ENCODE results near the gene TMEM175. TPM values are rescaled to one million over a fixed set of nuclear protein-coding genes. Genes with fewer than 3 reads are reported as not detected.
A peak's percentile ranks its signal among the peaks of the same experiment; 100 is the strongest.

TMEM175 gene
- total RNA-seq, 1 experiment from 2014 or later: 22.3 TPM

DNA sequence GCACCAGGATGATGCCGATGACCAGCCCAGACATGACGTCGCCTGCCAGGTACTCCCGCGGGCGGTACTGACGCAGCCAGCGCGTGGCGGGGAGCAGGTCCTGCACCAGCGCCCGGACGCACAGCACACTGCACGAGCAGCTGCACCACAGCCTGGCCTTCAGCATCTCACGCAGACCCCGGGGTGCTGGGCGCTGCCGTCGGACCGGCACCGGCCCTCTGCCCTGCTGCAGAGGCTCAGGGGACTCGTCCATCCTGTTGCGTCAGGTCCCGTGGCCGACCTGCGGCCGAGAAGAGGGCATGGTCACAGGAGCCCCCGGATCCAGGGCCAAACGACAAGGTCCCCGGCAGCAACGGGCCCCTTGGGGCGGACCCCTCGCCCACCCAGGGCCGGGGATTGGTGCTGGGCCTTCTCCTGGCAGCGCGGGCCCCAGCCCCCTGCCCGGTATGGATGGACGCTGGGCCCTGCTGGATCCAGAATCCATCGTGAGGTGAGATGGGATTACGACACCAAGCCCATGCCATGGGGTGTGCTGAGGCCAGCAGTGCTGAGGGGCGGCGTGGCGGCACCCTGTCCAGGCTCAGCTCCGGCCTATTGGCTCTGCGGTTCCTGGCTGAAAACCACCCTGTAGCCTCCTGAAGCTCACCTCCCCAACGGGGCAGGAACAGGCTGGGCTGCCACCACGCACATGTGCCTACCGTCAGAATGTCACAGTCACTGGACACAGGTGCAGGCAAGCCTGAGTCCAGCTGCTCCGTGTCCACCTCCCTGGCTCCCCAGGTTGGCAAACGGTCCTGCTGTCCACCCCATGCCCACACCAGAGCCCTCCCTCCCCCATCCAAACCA lies 59.4 kb downstream of the TMEM175 start:
- no peaks in the 10 kb centered on the region for H3K4me1 Mint-ChIP-seq (ENCODE audit: low read depth, unreplicated experiment)
- ChIA-PET POLR2A (interaction anchor here (0.9 kb wide), 1 partner anchor 60 kb away, joined by 5 read pairs; the partner anchor contains the start of genes GAK and TMEM175), CTCF (interaction anchor here (1.5 kb wide), 1 partner anchor 59 kb away, joined by 3 read pairs; the partner anchor contains the start of genes GAK and TMEM175)
- H3K27me3 ChIP-seq (replicated peaks; ENCODE audit: control insufficient read depth, insufficient read depth, low read length): no peaks in the 10 kb centered on the region
- H3K4me3 ChIP-seq (ENCODE audit: low read depth, low read length): peak overlapping the region; percentile 11; the same call in 1 of the 2 replicates
- TF ChIP-seq, protein P1, sequence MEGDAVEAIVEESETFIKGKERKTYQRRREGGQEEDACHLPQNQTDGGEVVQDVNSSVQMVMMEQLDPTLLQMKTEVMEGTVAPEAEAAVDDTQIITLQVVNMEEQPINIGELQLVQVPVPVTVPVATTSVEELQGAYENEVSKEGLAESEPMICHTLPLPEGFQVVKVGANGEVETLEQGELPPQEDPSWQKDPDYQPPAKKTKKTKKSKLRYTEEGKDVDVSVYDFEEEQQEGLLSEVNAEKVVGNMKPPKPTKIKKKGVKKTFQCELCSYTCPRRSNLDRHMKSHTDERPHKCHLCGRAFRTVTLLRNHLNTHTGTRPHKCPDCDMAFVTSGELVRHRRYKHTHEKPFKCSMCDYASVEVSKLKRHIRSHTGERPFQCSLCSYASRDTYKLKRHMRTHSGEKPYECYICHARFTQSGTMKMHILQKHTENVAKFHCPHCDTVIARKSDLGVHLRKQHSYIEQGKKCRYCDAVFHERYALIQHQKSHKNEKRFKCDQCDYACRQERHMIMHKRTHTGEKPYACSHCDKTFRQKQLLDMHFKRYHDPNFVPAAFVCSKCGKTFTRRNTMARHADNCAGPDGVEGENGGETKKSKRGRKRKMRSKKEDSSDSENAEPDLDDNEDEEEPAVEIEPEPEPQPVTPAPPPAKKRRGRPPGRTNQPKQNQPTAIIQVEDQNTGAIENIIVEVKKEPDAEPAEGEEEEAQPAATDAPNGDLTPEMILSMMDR (IDR thresholded peaks at IDR 0.05; ENCODE audit: insufficient read depth in 1 of 2, low read depth in 1 of 2, low read length in 1 of 2, severe bottlenecking in 1 of 2, unreplicated experiment in 1 of 2): no peak
- BruUV-seq (replicated peaks): no TSS peak
- H3K9me3 Mint-ChIP-seq (ENCODE audit: unreplicated experiment): no peaks in the 10 kb centered on the region
- peaks cover 23% of the 10 kb centered on the region for H3K36me3 Mint-ChIP-seq (ENCODE audit: insufficient read depth, unreplicated experiment)
- H3K9me3 ChIP-seq: no peaks in the 10 kb centered on the region
- no peak for DNase-seq
- H3K4me1 ChIP-seq: peaks cover 48% of the 10 kb centered on the region
- peak overlapping the region; percentile 71 for H3K4me3 Mint-ChIP-seq (ENCODE audit: unreplicated experiment)
- intact Hi-C loops (cut with micrococcal nuclease; ENCODE audit: unreplicated experiment): loop anchor here (5.0 kb wide), 1 partner anchor 59 kb away; the partner anchor contains the start of genes GAK and TMEM175
- H3K36me3 ChIP-seq (ENCODE audit: control insufficient read depth, insufficient read depth, low read length): no peaks in the 10 kb centered on the region; the same call in 1 of the 2 replicates
- H3K27ac Mint-ChIP-seq (ENCODE audit: unreplicated experiment): peak overlapping the region; percentile 88
- no peaks in the 10 kb centered on the region for H3K27me3 Mint-ChIP-seq (ENCODE audit: insufficient read depth, unreplicated experiment)

DNA sequence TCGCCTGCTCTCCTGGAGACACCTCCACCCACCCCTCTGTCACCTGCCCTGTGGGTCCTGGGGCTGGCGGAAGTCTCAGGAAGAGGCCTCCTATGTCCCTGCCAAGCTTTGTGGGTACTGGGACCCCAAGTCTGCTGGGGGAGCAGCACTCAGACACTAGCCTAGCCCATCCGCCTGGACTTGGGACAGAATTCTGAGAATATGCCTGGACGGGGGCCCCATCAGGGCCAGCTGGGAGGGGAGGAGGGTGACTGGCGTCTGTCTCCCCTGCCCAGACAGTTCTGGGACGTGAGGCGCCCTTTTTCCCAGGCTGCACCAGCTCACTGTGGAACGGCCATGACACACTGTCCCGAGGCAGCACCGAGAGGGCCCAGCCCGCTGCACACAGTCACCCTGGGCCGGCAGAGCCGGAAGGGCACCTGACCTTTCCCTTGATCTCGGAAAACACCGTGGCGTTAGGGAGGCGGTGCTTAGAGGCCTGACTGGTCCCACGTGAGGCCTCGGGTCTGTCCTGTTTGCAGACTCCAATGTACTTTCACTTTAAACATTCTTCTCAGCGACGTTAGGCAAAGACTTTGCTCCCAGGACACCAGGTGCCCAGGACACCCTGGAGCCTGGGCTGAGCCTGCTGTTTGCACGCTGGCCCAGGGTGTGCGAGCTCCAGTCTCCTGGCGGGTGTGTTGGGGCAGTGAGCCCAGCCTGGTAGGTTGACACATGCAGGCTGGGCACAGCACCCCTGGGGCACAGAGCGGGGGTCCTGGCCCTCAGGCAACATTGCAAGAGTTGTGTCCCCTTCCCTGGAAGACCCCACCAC lies 60.2 kb downstream of the TMEM175 start:
- TSS peak; percentile 40 for BruUV-seq (replicated peaks)
- H3K27me3 Mint-ChIP-seq (ENCODE audit: insufficient read depth, unreplicated experiment): no peaks in the 10 kb centered on the region
- TF ChIP-seq, protein P1 (IDR thresholded peaks at IDR 0.05; ENCODE audit: insufficient read depth in 1 of 2, low read depth in 1 of 2, low read length in 1 of 2, severe bottlenecking in 1 of 2, unreplicated experiment in 1 of 2): no peak
- peak overlapping the region; percentile 88 for H3K27ac Mint-ChIP-seq (ENCODE audit: unreplicated experiment)
- peaks cover 22% of the 10 kb centered on the region for H3K36me3 Mint-ChIP-seq (ENCODE audit: insufficient read depth, unreplicated experiment)
- Histone ChIP-seq H3K9me3 (no peaks in the 10 kb centered on the region), H3K36me3 (ENCODE audit: control insufficient read depth, insufficient read depth, low read length) (no peaks in the 10 kb centered on the region; the same call in 1 of the 2 replicates), H3K4me3 (ENCODE audit: low read depth, low read length) (peak overlapping the region; percentile 42), H3K27me3 (replicated peaks; ENCODE audit: control insufficient read depth, insufficient read depth, low read length) (no peaks in the 10 kb centered on the region), H3K4me1 (peaks cover 48% of the 10 kb centered on the region)
- POLR2A ChIA-PET: interaction anchor here (0.9 kb wide), 1 partner anchor 60 kb away, joined by 5 read pairs; the partner anchor contains the start of genes GAK and TMEM175
- no peaks in the 10 kb centered on the region for H3K9me3 Mint-ChIP-seq (ENCODE audit: unreplicated experiment)
- intact Hi-C loops (cut with micrococcal nuclease; ENCODE audit: unreplicated experiment): loop anchor here (5.0 kb wide), 1 partner anchor 60 kb away; the partner anchor contains the start of genes GAK and TMEM175
- peak overlapping the region; percentile 71 for H3K4me3 Mint-ChIP-seq (ENCODE audit: unreplicated experiment)
- CTCF ChIA-PET: interaction anchor here (1.5 kb wide), 1 partner anchor 60 kb away, joined by 3 read pairs; the partner anchor contains the start of genes GAK and TMEM175
- no peaks in the 10 kb centered on the region for H3K4me1 Mint-ChIP-seq (ENCODE audit: low read depth, unreplicated experiment)
- peak; percentile 93 to 95 for DNase-seq
